Right cardiac atrium (tissue), 5 donors: ENCODE results near the gene CMTM2. TPM values are rescaled to one million over a fixed set of nuclear protein-coding genes. Genes with fewer than 3 reads are reported as not detected.
"Not testable (repeated sequence)": the region's sequence is repeated elsewhere in the genome, so short reads cannot be mapped to it uniquely, and the experiment has no call there.

Experiments
- ATAC-seq, 2 donors: fragments of 200-7000 bp; cut with Tn5 transposase; one replicate each; pipeline versions ENCODE4 v1.8.0 to v1.9.1; 2020; ENCODE audit warnings: moderate library complexity in 2 of 2, mild to moderate bottlenecking in 1 of 2
- DNase-seq, 3 donors: peaks; one replicate each; pipeline ENCODE4 v3.0.0-alpha.2; 2020
- H3K27ac ChIP-seq: one replicate; pipeline ENCODE4 v1.5.1; 2013; ENCODE audit warnings: mild to moderate bottlenecking, low read length, control low read depth, moderate library complexity
- H3K27me3 ChIP-seq: one replicate; pipeline ENCODE4 v1.6.1; 2013; ENCODE audit not compliant: control insufficient read depth, insufficient read depth
- H3K4me1 ChIP-seq: one replicate; pipeline ENCODE4 v1.6.1; 2013; ENCODE audit warnings: low read length; ENCODE audit not compliant: control insufficient read depth, insufficient read depth
- H3K4me3 ChIP-seq: one replicate; pipeline ENCODE4 v1.5.1; 2013; ENCODE audit warnings: low read length, control low read depth
- H3K9me3 ChIP-seq: one replicate; pipeline ENCODE4 v1.6.1; 2013; ENCODE audit warnings: low read length; ENCODE audit not compliant: control insufficient read depth
- WGBS: extraction: QIAGEN DNeasy Blood & Tissue Kit; methylation state at CpG from one replicate; pipeline ENCODE4 v1.1.7; 2013; 5-methylcytosine and 5-hydroxymethylcytosine counted together
- intact Hi-C, 4 donors: fragments of 100-400 bp; cut with DNase I; formaldehyde crosslinking; loops; one replicate each; pipeline versions ENCODE4 v1.11.0 to v1.14.0; 2022 to 2023
- polyA plus RNA-seq: library from polyadenylated mRNA; stranded (reverse); fragments of 200-250 nt; gene quantifications from one replicate; pipeline ENCODE4 v1.2.3, GENCODE V29; 2013
- total RNA-seq, 4 donors: library from RNA; stranded (reverse); fragmentation: NEBNext Ultra II Directional; extraction: Animal tissue kit (Norgen Biotek cat#: 25700); gene quantifications; one replicate each; pipeline ENCODE4 v1.2.1, GENCODE V29; 2021
- donor health status: healthy with polysubstance abuse.
- donor health status: DM: no; HTN: yes; CAD: no.
- donor health status: DM: no; HTN: no; CAD: no.
- donor health status: DM: no; HTN: yes; CAD: no; lungs with severe emphysema.
- donor health status: DM: yes; HTN: yes; CAD: no.

The CMTM2 gene
- total and polyA plus RNA-seq, 5 donors, result 0.47 TPM; not detected in 4

DNA sequence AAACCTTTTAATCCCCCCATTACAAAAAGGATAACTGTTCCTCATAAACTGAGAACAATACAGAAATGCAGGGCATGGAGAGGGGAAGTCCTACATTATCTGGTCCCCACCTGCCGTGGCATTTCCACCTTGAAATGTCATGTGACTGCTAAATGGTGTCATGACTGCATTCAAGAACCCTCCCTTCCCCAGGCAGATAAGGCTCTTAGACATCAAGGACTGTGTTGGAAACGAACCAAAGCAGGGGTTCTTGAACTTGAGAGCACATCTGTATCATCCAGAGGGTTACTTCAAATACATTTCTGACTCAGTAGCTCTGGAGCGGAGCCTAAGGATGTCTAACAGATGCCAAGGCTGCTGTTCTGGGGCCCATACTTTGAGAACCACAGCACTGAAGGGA lies 43.6 kb downstream of the CMTM2 start:
- ATAC-seq, result no peak
- Histone ChIP-seq H3K27me3 (no peaks in the 10 kb centered on the region), H3K9me3 (no peaks in the 10 kb centered on the region), H3K4me1 (peaks cover 2% of the 10 kb centered on the region), H3K4me3 (no peak overlapping the region), H3K27ac (no peak overlapping the region)
- intact Hi-C loops, result no loop called here
- 65% methylated on average over 3 of the region's 3 CpGs for WGBS
- DNase-seq, result no peak

DNA sequence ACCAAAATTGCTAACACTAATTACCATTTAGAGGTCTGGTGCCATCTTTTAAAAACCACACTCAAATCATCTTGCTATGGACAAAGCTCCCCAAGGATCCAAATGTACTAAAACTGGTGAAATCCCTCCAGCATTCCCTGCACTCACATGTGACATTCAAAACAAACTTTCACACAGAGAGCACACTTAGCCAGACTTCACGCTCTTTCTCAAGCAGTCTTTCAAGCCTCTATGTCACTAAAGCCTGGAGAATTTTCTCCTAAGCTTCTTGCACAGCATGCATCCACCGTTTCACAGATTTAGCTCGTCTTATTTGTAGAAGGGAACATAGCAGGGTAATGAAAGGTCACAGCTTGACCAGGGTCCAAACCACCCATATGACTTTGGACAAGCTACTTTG lies 44.5 kb downstream of the CMTM2 start:
- intact Hi-C loops, result no loop called here
- ATAC-seq, result no peak

DNA sequence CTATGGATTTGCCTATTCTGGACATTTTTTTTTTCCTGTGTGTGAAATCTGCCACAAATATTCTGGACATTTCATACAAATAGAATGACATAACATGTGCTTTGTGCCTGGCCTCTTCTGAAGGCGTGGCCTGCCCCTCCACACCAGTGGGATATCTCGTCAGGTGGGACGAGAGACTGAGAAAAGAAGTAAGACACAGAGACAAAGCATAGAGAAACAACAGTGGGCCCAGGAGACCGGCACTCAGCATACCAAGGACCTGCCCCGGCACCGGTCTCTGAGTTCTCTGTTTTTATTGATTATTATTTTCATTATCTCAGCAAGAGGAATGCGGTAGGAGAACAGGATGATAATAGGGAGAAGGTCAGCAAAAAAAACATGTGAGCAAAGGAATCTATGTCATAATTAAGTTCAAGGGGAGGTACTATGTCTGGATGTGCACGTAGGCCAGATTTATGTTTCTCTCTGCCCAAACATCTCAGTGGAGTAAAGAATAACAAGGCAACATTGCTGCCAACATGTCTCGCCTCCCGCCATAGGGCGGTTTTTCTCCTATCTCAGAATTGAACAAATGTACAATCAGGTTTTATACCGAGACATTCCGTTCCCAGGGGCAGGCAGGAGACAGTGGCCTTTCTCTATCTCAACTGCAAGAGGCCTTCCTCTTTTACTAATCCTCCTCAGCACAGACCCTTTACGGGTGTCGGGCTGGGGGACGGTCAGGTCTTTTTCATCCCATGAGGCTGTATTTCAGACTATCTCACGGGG lies 48.5 kb downstream of the CMTM2 start:
- H3K4me3 ChIP-seq, H3K9me3 ChIP-seq, intact Hi-C loops, H3K27ac ChIP-seq, DNase-seq, H3K4me1 ChIP-seq, ATAC-seq, H3K27me3 ChIP-seq: not testable (repeated sequence)
- 87% methylated on average over 17 of the region's 17 CpGs for WGBS

More for the DNA sequence above, 44.5 kb downstream of the CMTM2 start:
- H3K4me1 ChIP-seq, result peaks cover under 1% of the 10 kb centered on the region
- H3K9me3 ChIP-seq, result no peaks in the 10 kb centered on the region
- H3K4me3 ChIP-seq, result no peak overlapping the region
- WGBS, result 85% methylated on average over 3 of the region's 3 CpGs
- H3K27me3 ChIP-seq, result no peaks in the 10 kb centered on the region
- no peak for DNase-seq
- H3K27ac ChIP-seq, result no peak overlapping the region

DNA sequence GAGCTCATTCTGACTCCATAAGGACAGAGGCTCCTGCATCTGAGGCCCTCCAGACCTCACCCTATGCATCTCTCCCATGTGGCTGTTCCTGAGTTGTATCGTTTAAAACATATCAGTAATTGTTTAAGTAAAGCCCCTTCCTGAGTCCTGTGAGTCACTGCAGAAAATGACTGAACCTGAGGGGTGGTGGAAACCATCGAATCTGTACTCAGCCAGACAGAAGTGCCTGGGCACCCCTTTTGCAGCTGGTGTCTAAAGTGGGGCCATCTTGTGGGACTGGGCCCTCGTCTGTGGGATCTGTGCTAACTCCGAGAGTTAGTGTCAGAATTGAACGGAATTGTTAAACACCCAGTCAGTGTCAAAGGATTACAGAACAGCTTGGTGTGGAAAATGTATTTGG lies 50.6 kb downstream of the CMTM2 start:
- no peak overlapping the region for H3K4me3 ChIP-seq
- no peaks in the 10 kb centered on the region for H3K4me1 ChIP-seq
- no peak overlapping the region for H3K27ac ChIP-seq
- WGBS, result 92% methylated on average over 5 of the region's 5 CpGs
- ATAC-seq (no peak), DNase-seq (no peak)
- intact Hi-C loops, result no loop called here
- no peaks in the 10 kb centered on the region for H3K9me3 ChIP-seq
- no peaks in the 10 kb centered on the region for H3K27me3 ChIP-seq

DNA sequence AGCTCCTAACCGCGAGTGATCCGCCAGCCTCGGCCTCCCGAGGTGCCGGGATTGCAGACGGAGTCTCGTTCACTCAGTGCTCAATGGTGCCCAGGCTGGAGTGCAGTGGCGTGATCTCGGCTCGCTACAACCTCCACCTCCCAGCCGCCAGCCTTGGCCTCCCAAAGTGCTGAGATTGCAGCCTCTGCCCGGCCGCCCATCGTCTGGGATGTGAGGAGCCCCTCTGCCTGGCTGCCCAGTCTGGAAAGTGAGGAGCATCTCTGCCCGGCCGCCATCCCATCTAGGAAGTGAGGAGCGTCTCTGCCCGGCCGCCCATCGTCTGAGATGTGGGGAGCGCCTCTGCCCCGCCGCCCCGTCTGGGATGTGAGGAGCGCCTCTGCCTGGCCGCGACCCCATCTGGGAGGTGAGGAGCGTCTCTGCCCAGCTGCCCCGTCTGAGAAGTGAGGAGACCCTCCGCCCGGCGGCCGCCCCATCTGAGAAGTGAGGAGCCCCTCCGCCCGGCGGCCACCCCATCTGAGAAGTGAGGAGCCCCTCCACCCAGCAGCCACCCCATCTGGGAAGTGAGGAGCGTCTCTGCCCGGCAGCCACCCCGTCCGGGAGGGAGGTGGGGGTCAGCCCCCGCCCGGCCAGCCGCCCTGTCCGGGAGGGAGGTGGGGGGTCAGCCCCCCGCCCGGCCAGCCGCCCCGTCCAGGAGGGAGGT lies 51.4 kb downstream of the CMTM2 start:
- H3K9me3 ChIP-seq, H3K4me3 ChIP-seq, ATAC-seq, DNase-seq, H3K4me1 ChIP-seq, H3K27me3 ChIP-seq, intact Hi-C loops, H3K27ac ChIP-seq: not testable (repeated sequence)
- WGBS, result 96% methylated on average over 32 of the region's 49 CpGs

DNA sequence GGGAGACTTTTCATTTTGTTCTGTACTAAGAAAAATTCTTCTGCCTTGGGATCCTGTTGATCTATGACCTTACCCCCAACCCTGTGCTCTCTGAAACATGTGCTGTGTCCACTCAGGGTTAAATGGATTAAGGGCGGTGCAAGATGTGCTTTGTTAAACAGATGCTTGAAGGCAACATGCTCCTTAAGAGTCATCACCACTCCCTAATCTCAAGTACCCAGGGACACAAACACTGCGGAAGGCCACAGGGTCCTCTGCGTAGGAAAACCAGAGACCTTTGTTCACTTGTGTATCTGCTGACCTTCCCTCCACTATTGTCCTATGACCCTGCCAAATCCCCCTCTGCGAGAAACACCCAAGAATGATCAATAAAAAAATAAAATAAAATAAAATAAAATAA lies 52.3 kb downstream of the CMTM2 start:
- H3K27ac ChIP-seq, ATAC-seq, intact Hi-C loops, H3K4me3 ChIP-seq, DNase-seq, H3K27me3 ChIP-seq, H3K4me1 ChIP-seq, H3K9me3 ChIP-seq: not testable (repeated sequence)
- WGBS, result 94% methylated on average over 3 of the region's 4 CpGs

DNA sequence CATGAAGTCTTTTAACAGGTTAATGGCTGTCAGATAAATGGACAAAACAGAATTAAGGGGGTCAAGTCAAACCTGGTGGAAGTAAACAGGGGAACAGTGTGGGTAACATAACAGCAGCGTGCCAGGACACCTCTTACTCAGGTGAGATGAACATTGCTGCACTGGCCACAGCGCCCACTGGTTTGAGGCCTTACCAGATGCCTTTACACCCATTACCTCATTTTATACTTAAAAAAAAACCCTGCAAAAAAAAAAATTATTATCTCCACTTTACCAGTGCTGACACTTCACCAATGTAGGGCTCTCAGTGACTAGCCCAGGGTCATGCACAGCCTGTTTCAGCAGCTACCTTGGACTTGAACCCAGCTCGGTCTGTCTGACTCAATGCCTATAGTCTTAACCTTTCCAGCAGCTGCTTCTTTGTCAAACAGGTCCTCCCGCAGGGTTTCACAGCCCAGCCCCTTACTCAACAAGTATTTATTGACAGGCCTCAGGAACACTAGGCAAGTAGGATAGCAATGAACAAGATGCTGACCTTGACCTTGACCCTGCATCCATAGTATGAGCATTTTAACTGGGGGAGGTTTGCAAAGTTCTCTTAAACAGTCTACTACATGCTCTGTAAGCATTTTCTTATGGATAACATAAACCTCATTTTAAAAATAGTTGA lies 55.4 kb downstream of the CMTM2 start:
- Histone ChIP-seq H3K4me3 (no peak overlapping the region), H3K9me3 (no peaks in the 10 kb centered on the region), H3K4me1 (no peaks in the 10 kb centered on the region), H3K27ac (no peak overlapping the region), H3K27me3 (no peaks in the 10 kb centered on the region)
- WGBS, result 93% methylated on average over 4 of the region's 4 CpGs
- DNase-seq, result no peak
- intact Hi-C loops, result no loop called here
- ATAC-seq, result no peak

DNA sequence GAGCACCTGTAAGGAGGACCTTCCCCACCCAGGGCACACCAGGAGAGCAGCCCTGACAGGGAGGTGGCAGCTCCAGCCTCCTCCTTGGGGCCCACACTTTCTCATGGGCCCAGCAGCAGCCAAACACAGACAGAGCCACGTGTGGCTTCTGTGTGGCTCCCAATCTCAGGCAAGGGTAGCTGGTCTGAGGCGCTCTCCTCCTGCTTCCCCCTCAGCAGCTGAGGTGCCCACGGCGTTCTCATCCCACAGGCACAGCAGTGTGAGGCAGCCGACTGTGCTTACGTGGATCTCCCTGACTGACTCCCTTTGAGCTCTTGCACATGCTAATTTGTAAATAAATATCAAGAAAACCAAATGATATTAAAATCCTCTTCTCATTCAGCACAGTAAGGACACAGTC lies 56.1 kb downstream of the CMTM2 start:
- ATAC-seq, result no peak
- no peak for DNase-seq
- Histone ChIP-seq H3K9me3 (no peaks in the 10 kb centered on the region), H3K27ac (no peak overlapping the region), H3K4me1 (no peaks in the 10 kb centered on the region), H3K4me3 (no peak overlapping the region), H3K27me3 (no peaks in the 10 kb centered on the region)
- 89% methylated on average over 6 of the region's 6 CpGs for WGBS
- intact Hi-C loops, result no loop called here

DNA sequence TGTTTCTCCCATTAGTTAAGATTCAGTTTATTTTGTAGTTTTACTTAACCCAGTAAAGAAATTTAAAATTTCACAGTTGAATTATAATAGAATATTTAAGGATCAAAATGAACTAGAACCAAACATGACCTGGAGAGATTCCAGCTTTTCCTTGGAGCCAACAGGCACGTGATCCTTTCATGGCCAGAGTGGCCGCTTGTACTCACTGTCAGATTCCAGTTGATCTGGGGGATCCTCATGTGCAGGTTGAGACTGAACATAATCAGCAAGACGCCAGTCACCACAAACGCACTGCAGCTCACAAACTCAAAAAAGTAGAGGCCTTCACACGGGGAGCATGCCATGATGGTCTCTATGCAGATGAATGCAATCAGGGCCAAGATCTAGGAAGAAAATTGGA lies 56.9 kb downstream of the CMTM2 start:
- H3K4me3 ChIP-seq, result no peak overlapping the region
- intact Hi-C loops, result no loop called here
- DNase-seq, result no peak
- no peaks in the 10 kb centered on the region for H3K27me3 ChIP-seq
- 68% methylated on average over 5 of the region's 5 CpGs for WGBS
- ATAC-seq, result no peak
- no peaks in the 10 kb centered on the region for H3K4me1 ChIP-seq
- H3K27ac ChIP-seq, result no peak overlapping the region
- no peaks in the 10 kb centered on the region for H3K9me3 ChIP-seq

DNA sequence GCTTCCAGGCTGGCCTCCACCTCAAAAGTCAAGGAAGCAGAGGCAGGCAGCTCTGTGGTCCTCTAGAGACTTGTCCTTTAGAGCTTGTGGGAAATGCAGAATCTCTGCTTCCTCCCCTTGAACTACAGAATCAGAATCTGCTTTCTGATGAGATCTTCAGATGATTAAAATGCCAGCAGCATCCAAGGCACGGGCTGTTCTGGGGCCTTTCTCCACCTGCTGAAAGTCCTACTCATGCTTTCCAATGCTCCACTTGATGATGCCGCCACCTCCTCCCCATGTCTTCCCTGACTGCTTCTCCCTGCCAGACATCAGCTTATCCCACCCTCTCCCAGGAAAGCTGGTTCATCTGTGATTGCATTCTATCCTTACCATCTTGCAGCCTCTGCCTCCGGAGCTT lies 58.5 kb downstream of the CMTM2 start:
- DNase-seq (no peak), ATAC-seq (no peak)
- Histone ChIP-seq H3K4me3 (no peak overlapping the region), H3K27me3 (no peaks in the 10 kb centered on the region), H3K9me3 (no peaks in the 10 kb centered on the region), H3K27ac (no peak overlapping the region), H3K4me1 (no peaks in the 10 kb centered on the region)
- intact Hi-C loops, result no loop called here
- WGBS, result 87% methylated on average over 3 of the region's 3 CpGs
